GM19328 (cell line): Measurements from ENCODE around the gene CLEC16A.
"Not testable (repeated sequence)": the region's sequence is repeated elsewhere in the genome, so short reads cannot be mapped to it uniquely, and the experiment has no call there.

Experiments
- ATAC-seq: cut with Tn5 transposase; IDR thresholded peaks from one replicate; pipeline ENCODE4 v1.9.1; 2021; ENCODE audit warnings: mild to moderate bottlenecking, moderate library complexity; ENCODE audit not compliant: unreplicated experiment

CLEC16A gene

GRCh38 chr16:10925285-10925684 lies 19.1 kb upstream of the CLEC16A start:
- not testable (repeated sequence) for ATAC-seq

GRCh38 chr16:10926094-10926493 lies 18.3 kb upstream of the CLEC16A start:
- ATAC-seq = no peak

- ATAC-seq = no peak
These were observed 17.5 kb upstream of the CLEC16A start for GRCh38 chr16:10926867-10927266.

GRCh38 chr16:10927497-10928112 lies 16.8 kb upstream of the CLEC16A start:
- ATAC-seq = no peak

GRCh38 chr16:10929097-10929496 lies 15.3 kb upstream of the CLEC16A start:
- ATAC-seq = not testable (repeated sequence)

- ATAC-seq = no peak
These were observed 14.3 kb upstream of the CLEC16A start for GRCh38 chr16:10929853-10930754.

- ATAC-seq = no peak
These were observed 13.6 kb upstream of the CLEC16A start for GRCh38 chr16:10930755-10931093.

- no peak for ATAC-seq
These were observed 13.2 kb upstream of the CLEC16A start for GRCh38 chr16:10931134-10931533.

- no peak for ATAC-seq
These were observed 12.3 kb upstream of the CLEC16A start for GRCh38 chr16:10931977-10932632.

GRCh38 chr16:10932959-10933710 lies 11.2 kb upstream of the CLEC16A start:
- ATAC-seq = no peak

GRCh38 chr16:10933865-10934264 lies 10.5 kb upstream of the CLEC16A start:
- no peak for ATAC-seq

- no peak for ATAC-seq
These were observed 9.8 kb upstream of the CLEC16A start for GRCh38 chr16:10934325-10935107.

GRCh38 chr16:10935226-10935915 lies 9.0 kb upstream of the CLEC16A start:
- no peak for ATAC-seq

GRCh38 chr16:10936272-10936984 lies 7.9 kb upstream of the CLEC16A start:
- ATAC-seq = no peak

- ATAC-seq = no peak
These were observed 7.1 kb upstream of the CLEC16A start for GRCh38 chr16:10937068-10937859.

- no peak for ATAC-seq
These were observed 6.0 kb upstream of the CLEC16A start for GRCh38 chr16:10938321-10938720.

GRCh38 chr16:10938796-10939648 lies 5.3 kb upstream of the CLEC16A start:
- ATAC-seq = no peak
